Neuronal stem cell (in vitro differentiated cells): ENCODE results near the gene SLC16A10.

Experiments
- DNase-seq: peaks from one replicate; pipeline ENCODE4 v3.0.0-alpha.2; 2013; ENCODE audit warnings: low spot score
- H2AFZ ChIP-seq: one replicate; pipeline ENCODE4 v1.6.1; 2013; ENCODE audit warnings: mild to moderate bottlenecking, low read length, inconsistent platforms
- H2AK5ac ChIP-seq: 2 replicates; pipeline ENCODE4 v1.6.1; 2013; ENCODE audit warnings: low read depth, mild to moderate bottlenecking, inconsistent platforms, low read length, moderate library complexity, mixed read lengths
- H2BK120ac ChIP-seq: 2 replicates; pipeline ENCODE4 v1.6.1; 2013; ENCODE audit warnings: low read depth, mild to moderate bottlenecking, inconsistent platforms, low read length, moderate library complexity, mixed read lengths
- H2BK12ac ChIP-seq: one replicate; pipeline ENCODE4 v1.6.1; 2013; ENCODE audit warnings: low read length, inconsistent platforms
- H2BK15ac ChIP-seq: 2 replicates; pipeline ENCODE4 v1.6.1; 2013; ENCODE audit warnings: mild to moderate bottlenecking, low read length, inconsistent platforms, mixed read lengths
- H2BK5ac ChIP-seq: one replicate; pipeline ENCODE4 v1.6.1; 2013; ENCODE audit warnings: inconsistent platforms, mild to moderate bottlenecking, low read length, moderate library complexity
- H3K14ac ChIP-seq: one replicate; pipeline ENCODE4 v1.6.1; 2013; ENCODE audit warnings: low read length, inconsistent platforms
- H3K18ac ChIP-seq: 2 replicates; pipeline ENCODE4 v1.6.1; 2013; ENCODE audit warnings: low read length, inconsistent platforms
- H3K23ac ChIP-seq: 2 replicates; pipeline ENCODE4 v1.6.1; 2013; ENCODE audit warnings: low read depth, mild to moderate bottlenecking, mixed read lengths, low read length, inconsistent platforms; ENCODE audit not compliant: poor library complexity
- H3K27ac ChIP-seq: replicated peaks from 3 replicates; pipeline ENCODE4 v1.5.1; 2013; ENCODE audit warnings: low read length, inconsistent platforms
- H3K27me3 ChIP-seq, 3 experiments: 2 replicates each; pipeline ENCODE4 v1.6.1; 2013; ENCODE audit warnings: low read length in 3 of 3, mild to moderate bottlenecking in 2 of 3, inconsistent platforms in 1 of 3, low read depth in 1 of 3, mixed read lengths in 1 of 3, moderate library complexity in 1 of 3; ENCODE audit not compliant: control insufficient read depth in 3 of 3, insufficient read depth in 3 of 3
- H3K36me3 ChIP-seq, 2 donors: replicated peaks in 1 of 2; 2 replicates each; pipeline ENCODE4 v1.6.1; 2013; ENCODE audit warnings: low read length in 2 of 2; ENCODE audit not compliant: control insufficient read depth in 2 of 2, insufficient read depth in 2 of 2
- H3K4ac ChIP-seq: 2 replicates; pipeline ENCODE4 v1.6.1; 2013; ENCODE audit warnings: inconsistent platforms, mild to moderate bottlenecking, low read length, moderate library complexity
- H3K4me1 ChIP-seq, 2 donors: 1 replicate in 1 of 2; 2 replicates in 1 of 2; pipeline ENCODE4 v1.6.1; 2013; ENCODE audit warnings: low read length in 2 of 2, low read depth in 1 of 2; ENCODE audit not compliant: control insufficient read depth in 2 of 2, insufficient read depth in 1 of 2
- H3K4me2 ChIP-seq: one replicate; pipeline ENCODE4 v1.6.1; 2013; ENCODE audit warnings: mild to moderate bottlenecking, low read length, inconsistent platforms; ENCODE audit not compliant: insufficient read depth, poor library complexity, severe bottlenecking
- H3K4me3 ChIP-seq, 2 donors: 2 replicates each; pipeline ENCODE4 v1.5.1; 2013; ENCODE audit warnings: low read length in 2 of 2, mild to moderate bottlenecking in 2 of 2, inconsistent platforms in 1 of 2, moderate library complexity in 1 of 2
- H3K79me1 ChIP-seq: one replicate; pipeline ENCODE4 v1.6.1; 2013; ENCODE audit warnings: low read depth, mild to moderate bottlenecking, inconsistent platforms, low read length, moderate library complexity
- H3K9ac ChIP-seq: one replicate; pipeline ENCODE4 v1.6.1; 2013; ENCODE audit warnings: mild to moderate bottlenecking, low read depth, low read length, inconsistent platforms; ENCODE audit not compliant: poor library complexity
- H3K9me3 ChIP-seq, 2 donors: replicated peaks in 1 of 2; 2 replicates each; pipeline versions ENCODE3 to v1.6.1; 2013; ENCODE audit warnings: low read length in 2 of 2, mild to moderate bottlenecking in 2 of 2, inconsistent platforms in 1 of 2, low read depth in 1 of 2, mixed read lengths in 1 of 2, moderate library complexity in 1 of 2; ENCODE audit not compliant: control insufficient read depth in 2 of 2, insufficient read depth in 1 of 2
- H4K8ac ChIP-seq: one replicate; pipeline ENCODE4 v1.6.1; 2013; ENCODE audit warnings: low read depth, mild to moderate bottlenecking, inconsistent platforms, low read length, moderate library complexity
- H4K91ac ChIP-seq: one replicate; pipeline ENCODE4 v1.6.1; 2013; ENCODE audit warnings: low read length, low read depth, mild to moderate bottlenecking, inconsistent platforms; ENCODE audit not compliant: poor library complexity
- WGBS, 2 donors: extraction: QIAGEN DNeasy Blood & Tissue Kit; methylation state at CpG; one replicate each; pipeline ENCODE4 v1.1.7; 2013; ENCODE audit warnings: missing lambda C conversion rate in 2 of 2, mixed read lengths in 1 of 2; ENCODE audit not compliant: insufficient read length in 2 of 2, insufficient replicate concordance in 1 of 2; ENCODE audit errors: extremely low coverage in 2 of 2; 5-methylcytosine and 5-hydroxymethylcytosine counted together

Gene SLC16A10

DNA sequence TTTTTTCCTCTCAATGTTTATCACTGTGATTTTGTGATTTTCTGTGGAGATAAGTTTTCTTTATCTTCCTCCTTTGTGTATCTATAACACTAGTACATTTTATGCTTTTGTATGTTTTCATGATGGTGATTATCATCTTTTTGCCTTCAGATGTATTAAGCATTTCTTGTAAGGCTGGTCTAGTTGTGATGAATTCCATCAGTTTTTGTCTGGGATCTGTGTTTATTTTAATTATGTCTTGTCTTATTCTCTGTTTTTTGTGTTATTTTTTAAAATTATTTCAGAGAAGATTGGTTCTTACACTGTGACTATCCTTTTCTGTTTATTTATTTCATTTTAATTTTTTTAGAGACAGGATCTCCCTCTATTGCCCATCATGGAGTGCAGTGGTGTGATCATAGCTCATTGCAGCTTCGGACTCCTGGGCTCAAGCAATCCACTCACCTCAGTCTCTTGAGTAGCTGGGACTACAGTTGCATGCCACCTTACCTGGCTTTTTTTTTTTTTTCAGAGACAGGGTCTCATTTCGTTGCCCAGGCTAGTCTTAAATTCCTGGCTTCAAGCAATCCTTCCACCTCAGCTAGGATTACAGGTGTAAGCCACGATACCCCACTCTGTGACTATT, 187.4 kb downstream of the SLC16A10 start:
- Histone ChIP-seq H3K4ac (no peak overlapping the region), H3K14ac (no peak overlapping the region), H3K27me3 (no peaks in the 10 kb centered on the region), H3K4me1 (no peaks in the 10 kb centered on the region), H3K4me3 (no peak overlapping the region), H2BK12ac (no peak overlapping the region), H3K27ac (no peak overlapping the region), H4K8ac (no peak overlapping the region), H3K9me3 (peaks cover 3 to 52% of the 10 kb centered on the region in 2 donors), H3K9ac (no peak overlapping the region), H3K23ac (no peak overlapping the region), H3K79me1 (peaks cover 4% of the 10 kb centered on the region), H2BK120ac (no peak overlapping the region), H2AFZ (no peak overlapping the region), H3K4me2 (no peak overlapping the region), H4K91ac (no peak overlapping the region), H2AK5ac (no peak overlapping the region), H2BK15ac (no peak overlapping the region), H3K18ac (no peak overlapping the region), H2BK5ac (no peak overlapping the region), H3K36me3 (peaks cover 11 to 75% of the 10 kb centered on the region in 2 donors)
- no CpG with 5 or more reads among the region's 3 CpGs for WGBS, 2 donors
- DNase-seq = no peak

DNA sequence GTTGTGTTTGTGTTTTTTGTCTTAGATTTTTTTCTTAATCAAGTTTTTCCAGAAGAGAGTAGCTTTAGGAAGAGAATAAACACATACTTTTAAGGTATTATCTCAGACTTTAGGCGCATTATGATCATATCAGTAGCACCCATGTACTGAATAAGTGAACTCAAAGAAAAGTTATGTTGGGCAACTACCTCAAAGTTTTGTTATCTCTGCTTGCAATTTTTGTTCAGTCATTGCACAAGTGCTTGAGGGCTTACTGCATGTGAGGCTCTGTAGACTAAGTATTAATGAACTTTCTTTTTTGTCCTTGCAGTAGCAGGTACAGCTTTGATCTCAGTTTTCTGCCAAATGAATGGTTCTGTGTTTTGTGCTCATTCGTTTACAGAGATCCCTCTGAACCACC, 189.0 kb downstream of the SLC16A10 start:
- H3K36me3 ChIP-seq = peaks cover 11 to 82% of the 10 kb centered on the region in 2 donors
- no peak overlapping the region for H3K4me3 ChIP-seq
- H2BK120ac ChIP-seq = no peak overlapping the region
- H3K27me3 ChIP-seq = no peaks in the 10 kb centered on the region
- peaks cover 1% of the 10 kb centered on the region for H3K79me1 ChIP-seq
- no CpG with 5 or more reads among the region's 2 CpGs for WGBS, 2 donors
- no peak overlapping the region for H3K23ac ChIP-seq
- no peak overlapping the region for H3K27ac ChIP-seq
- H2BK15ac ChIP-seq = no peak overlapping the region
- no peaks in the 10 kb centered on the region for H3K4me1 ChIP-seq
- no peak overlapping the region for H3K9ac ChIP-seq
- no peak overlapping the region for H2BK12ac ChIP-seq
- no peak overlapping the region for H3K18ac ChIP-seq
- no peak overlapping the region for H4K91ac ChIP-seq
- H2AK5ac ChIP-seq = no peak overlapping the region
- no peak overlapping the region for H2AFZ ChIP-seq
- no peak overlapping the region for H3K4ac ChIP-seq
- no peak overlapping the region for H3K14ac ChIP-seq
- H4K8ac ChIP-seq = no peak overlapping the region
- H3K4me2 ChIP-seq = no peak overlapping the region
- no peak overlapping the region for H2BK5ac ChIP-seq
- DNase-seq = no peak
- H3K9me3 ChIP-seq = peaks cover 3 to 52% of the 10 kb centered on the region in 2 donors

DNA sequence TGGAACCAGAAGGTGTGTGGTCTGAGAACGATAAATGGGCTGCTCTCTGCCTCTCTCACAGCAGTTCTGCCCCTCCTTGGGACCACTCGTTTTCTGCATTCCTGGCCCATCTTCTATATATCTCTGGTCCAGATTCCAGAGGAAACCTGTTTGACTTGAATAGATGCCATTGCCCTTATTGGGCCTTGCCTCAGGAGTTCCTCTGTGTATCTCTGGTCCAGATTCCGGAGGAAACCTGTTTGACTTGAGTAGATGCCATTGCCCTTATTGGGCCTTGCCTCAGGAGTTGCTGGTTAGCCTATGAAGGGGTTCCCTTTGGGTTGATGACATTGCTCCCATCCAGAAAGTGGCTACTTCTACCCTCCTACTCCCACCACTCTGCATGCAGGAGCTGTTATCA, 189.4 kb downstream of the SLC16A10 start:
- no peak overlapping the region for H3K9ac ChIP-seq
- H3K4me1 ChIP-seq = no peaks in the 10 kb centered on the region
- H3K18ac ChIP-seq = no peak overlapping the region
- H3K36me3 ChIP-seq = peaks cover 11 to 82% of the 10 kb centered on the region in 2 donors
- no peak overlapping the region for H3K14ac ChIP-seq
- H3K79me1 ChIP-seq = peaks cover 1% of the 10 kb centered on the region
- no peak overlapping the region for H4K91ac ChIP-seq
- no peak overlapping the region for H3K4me2 ChIP-seq
- H3K4me3 ChIP-seq = no peak overlapping the region
- no peak overlapping the region for H2AFZ ChIP-seq
- no peak overlapping the region for H3K23ac ChIP-seq
- no CpG with 5 or more reads among the region's 3 CpGs for WGBS, 2 donors
- no peak for DNase-seq
- no peak overlapping the region for H2AK5ac ChIP-seq
- H3K4ac ChIP-seq = no peak overlapping the region
- no peak overlapping the region for H2BK5ac ChIP-seq
- peaks cover 3 to 52% of the 10 kb centered on the region in 2 donors for H3K9me3 ChIP-seq
- no peak overlapping the region for H2BK15ac ChIP-seq
- no peaks in the 10 kb centered on the region for H3K27me3 ChIP-seq
- H3K27ac ChIP-seq = no peak overlapping the region
- no peak overlapping the region for H2BK12ac ChIP-seq
- no peak overlapping the region for H2BK120ac ChIP-seq
- H4K8ac ChIP-seq = no peak overlapping the region

DNA sequence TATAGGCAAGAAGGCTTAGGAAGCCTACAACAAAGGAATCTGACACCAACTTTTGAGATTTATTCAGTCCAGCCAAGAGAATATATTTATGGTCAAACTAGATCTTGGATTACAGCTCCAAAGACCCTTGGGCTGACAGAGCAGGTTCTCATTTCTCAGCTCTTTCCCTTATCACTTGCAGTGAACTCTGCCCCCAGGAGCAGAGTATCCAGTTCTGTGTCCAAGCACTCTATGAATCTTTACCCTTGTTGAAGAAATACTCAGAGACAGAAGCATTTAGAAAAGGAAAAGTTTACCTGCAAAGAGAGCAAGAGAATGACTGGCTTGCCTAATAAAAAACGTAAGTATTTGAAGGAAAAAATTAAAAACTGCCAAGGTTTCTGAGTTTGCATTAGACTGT, 190.5 kb downstream of the SLC16A10 start:
- peaks cover 3 to 55% of the 10 kb centered on the region in 2 donors for H3K9me3 ChIP-seq
- H3K4me3 ChIP-seq = no peak overlapping the region
- DNase-seq = no peak
- no peak overlapping the region for H3K27ac ChIP-seq
- no peak overlapping the region for H3K18ac ChIP-seq
- no peak overlapping the region for H3K14ac ChIP-seq
- no peak overlapping the region for H3K4me2 ChIP-seq
- H3K27me3 ChIP-seq = no peaks in the 10 kb centered on the region
- peaks cover 1% of the 10 kb centered on the region for H3K79me1 ChIP-seq
- no CpG with 5 or more reads among the region's 1 CpG for WGBS, 2 donors
- H3K9ac ChIP-seq = no peak overlapping the region
- no peak overlapping the region for H2BK15ac ChIP-seq
- H2BK120ac ChIP-seq = no peak overlapping the region
- H2BK12ac ChIP-seq = no peak overlapping the region
- H2AK5ac ChIP-seq = no peak overlapping the region
- no peak overlapping the region for H2AFZ ChIP-seq
- H3K23ac ChIP-seq = no peak overlapping the region
- H3K36me3 ChIP-seq = peaks cover 14 to 86% of the 10 kb centered on the region in 2 donors
- no peaks in the 10 kb centered on the region for H3K4me1 ChIP-seq
- no peak overlapping the region for H2BK5ac ChIP-seq
- H4K91ac ChIP-seq = no peak overlapping the region
- no peak overlapping the region for H4K8ac ChIP-seq
- H3K4ac ChIP-seq = no peak overlapping the region
